COLO668 (cell line): Measurements from ENCODE around the gene GTF2H2C.
"Not testable (repeated sequence)": the region's sequence is repeated elsewhere in the genome, so short reads cannot be mapped to it uniquely, and the experiment has no call there.

Experiments
- DNase-seq: peaks from one replicate; lab custom pipeline; 2025; ENCODE audit not compliant: unreplicated experiment; lab: John Stamatoyannopoulos, UW

The GTF2H2C gene

DNA sequence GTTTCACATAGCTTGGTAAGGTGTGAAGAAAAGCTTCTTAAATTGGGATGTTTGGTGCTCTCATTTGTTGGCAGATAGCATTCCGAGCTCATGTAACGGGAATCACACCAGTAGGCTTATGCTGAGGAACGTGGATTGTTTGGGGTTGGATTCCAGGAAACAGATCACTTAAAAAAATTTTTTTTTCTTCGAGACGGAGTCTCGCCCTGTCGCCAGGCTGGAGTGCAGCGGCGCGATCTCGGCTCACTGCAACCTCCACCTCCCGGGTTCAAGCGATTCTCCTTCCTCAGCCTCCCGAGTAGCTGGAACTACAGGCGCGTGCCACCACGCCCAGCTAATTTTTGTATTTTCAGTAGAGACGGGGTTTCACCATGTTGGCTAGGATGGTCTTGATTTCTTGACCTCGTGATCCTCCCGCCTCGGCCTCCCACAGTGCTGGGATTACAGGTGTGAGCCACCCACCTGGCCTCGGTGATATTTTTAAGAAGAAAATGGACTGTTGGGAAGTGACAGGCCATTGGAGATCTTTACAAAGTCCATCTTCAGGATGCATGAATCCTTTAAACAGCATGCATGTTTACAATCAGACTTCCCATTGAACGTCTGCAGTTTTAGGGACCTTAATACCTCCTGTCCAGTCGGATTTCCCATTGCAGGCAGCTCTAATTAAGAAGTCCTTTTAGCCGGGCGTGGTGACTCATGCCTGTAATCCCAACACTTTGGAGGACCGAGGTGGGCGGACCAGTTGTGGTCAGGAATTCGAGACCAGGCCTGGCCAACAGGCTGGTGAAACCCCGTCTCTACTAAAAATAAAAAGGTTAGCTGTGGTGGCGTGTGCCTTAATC lies 818 bp downstream of the GTF2H2C start:
- DNase-seq: not testable (repeated sequence)

DNA sequence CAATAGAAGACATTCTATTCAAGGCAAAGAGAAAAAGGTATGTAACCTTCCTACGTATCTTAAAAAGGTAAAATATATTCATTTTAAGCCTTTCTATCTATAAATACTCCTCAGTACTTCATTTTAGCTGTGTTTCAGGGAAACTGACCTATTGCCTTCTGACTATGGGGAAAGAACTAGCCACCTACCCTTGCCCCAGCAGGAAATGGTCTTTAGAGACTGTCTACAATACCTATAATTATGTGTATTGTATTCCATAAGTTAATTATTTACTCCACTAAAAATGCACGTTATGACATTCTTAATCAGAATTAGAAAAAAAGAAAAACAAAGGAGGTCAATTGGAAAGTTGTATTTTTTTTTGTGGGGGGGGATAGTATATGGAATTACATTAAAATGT lies 6.2 kb downstream of the GTF2H2C start:
- DNase-seq: not testable (repeated sequence)

DNA sequence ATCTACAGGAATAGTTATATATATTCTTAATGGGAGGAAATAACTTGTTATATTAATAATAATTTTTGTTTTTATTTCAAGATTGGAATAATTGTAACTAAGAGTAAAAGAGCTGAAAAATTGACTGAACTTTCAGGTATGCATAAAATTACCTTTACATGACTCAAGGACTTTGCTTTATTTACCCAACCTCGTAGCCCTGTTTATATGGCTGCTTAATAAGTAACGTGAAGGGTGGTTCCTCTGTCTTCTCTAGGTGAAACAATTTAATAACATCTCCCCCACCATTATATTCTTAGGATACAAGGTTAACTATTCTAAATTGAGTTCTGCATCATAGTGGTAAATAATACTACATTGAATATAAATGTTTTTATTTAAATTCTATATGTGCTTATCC lies 8.1 kb downstream of the GTF2H2C start:
- not testable (repeated sequence) for DNase-seq

DNA sequence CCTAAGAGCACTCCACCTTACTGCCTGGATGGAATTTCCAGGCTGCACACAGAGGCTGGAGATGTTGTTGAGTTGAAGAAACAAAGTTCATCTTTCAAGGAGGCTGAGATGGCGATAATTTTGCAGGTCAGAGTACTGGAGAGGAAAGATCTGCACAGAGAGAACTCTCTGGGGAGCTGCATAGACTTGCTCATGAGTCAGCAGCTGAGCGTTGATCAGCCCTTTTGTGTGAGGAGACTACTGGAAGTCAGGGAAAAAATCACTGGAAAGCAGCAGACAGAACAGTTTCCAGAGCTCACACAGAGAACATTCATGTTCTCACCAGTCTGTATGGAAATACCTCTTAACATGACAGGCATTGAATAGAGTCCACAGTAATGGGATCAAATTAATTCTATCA lies 23.4 kb downstream of the GTF2H2C start:
- not testable (repeated sequence) for DNase-seq

DNA sequence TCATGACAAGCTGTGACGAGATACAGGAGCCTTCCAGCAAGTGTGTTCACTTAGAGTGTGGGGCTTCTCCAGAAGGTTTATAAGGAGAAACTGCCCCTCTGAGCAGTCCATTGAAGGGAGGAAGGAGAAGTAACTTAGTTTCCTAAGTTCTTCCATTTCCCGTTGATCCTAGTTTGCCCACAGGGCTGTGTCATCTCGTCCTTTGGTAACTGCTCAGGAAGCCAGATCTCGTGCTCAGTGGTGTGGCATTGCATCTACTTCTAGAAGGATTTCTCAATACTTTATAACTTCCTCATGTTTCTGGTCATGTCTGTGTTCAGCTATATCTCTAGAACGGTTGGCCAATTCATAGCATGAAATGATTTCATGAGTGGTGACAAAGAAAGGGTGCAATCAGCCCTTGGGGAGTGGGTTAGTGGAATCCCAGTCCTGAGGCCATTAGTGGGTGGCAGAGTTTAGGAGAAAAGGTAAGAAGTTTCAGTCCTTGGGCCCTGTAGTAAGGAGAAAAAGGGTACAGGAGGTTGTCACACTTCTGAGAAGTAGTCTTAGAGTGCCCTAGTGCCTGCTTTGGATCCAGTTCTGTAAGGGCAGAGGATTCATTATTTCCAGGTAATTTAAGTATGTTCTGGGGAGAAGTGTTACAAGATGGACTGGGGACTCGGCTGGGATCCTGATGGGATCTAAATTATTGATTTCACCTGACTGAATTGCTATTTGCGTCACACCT lies 36.3 kb downstream of the GTF2H2C start:
- not testable (repeated sequence) for DNase-seq

DNA sequence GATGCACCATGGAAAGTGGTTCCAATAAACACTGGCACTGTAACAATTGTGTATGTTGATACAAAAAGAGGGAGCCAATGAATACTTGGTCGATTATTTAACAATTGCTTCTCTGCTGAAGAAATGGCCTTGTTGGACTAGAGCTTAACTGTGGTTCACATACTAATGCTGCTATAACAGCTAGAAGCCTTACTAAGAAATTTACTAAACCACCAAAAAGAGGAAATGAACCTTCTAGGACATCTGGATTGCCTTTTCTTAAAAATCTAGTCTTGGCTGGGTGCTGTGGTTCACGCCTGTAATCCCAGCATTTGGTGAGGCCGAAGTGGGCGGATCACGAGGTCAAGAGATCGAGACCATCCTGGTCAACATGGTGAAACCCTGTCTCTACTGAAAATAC lies 42.0 kb downstream of the GTF2H2C start:
- DNase-seq: not testable (repeated sequence)

DNA sequence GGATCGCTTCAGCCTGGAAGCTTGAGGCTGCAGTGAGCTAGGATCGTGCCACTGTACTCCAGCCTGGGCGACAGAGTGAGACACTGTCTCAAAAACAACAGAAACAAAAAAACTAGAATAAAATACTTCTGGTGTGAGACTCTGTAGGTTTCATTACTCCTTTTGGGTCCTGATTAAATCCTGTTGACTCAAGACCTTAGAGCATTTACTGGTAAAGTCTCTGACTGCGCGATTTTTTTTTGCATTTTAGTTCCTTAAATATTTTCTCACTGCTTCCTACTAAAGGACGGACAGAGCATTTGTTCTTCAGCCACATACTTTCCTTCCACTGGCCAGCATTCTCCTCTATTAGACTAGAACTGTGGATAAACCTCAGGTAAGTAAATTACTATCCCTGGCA lies 46.8 kb downstream of the GTF2H2C start:
- DNase-seq: not testable (repeated sequence)

DNA sequence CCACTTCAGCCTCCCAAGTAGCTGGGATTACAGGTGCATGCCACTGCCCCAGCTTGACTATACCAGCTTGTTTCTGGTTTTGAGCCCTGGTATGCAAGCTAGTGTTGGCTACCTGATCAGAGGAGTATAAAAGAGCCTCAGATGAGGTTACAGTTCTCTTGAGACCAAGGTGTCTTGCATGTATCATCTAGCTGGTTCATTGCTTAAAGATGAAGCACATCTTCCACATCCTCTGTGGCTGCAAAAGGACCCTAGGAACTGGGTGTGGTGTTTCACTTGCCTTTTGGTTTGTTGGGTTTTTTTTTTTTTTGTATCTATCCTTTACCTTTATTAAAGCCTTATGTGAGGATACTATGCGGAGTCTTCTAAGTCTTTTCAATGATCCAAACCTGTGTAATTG lies 47.8 kb downstream of the GTF2H2C start:
- not testable (repeated sequence) for DNase-seq

DNA sequence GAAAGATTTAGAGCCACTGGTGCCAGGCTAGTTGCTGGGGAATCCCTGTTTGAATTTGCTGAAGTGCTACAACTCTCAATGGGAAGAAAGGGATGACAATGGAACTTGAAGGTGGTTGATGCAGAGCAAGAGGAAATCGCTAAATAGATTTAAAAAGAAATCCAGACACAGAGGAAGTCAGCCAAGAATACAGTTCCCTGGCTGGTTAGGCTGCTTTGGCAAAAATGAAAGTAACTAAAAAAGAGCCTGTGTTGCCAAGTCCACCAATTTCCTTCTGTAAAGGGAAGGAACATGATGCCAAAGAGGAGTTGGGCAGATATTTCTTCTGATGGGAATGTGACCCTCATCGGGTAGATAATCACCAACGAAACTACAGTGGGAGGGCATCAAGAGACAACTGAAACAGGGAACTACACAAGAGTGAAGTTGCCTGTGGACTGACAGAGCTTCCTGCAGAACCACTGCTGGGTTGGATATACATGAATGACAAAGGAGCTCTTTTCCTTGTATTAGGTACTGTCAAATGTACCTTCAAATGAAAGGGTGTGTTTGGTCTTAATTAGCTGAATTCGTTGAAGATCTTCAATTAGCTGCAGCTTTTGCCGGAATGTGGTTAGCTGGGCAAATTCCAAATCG lies 49.0 kb downstream of the GTF2H2C start:
- not testable (repeated sequence) for DNase-seq

DNA sequence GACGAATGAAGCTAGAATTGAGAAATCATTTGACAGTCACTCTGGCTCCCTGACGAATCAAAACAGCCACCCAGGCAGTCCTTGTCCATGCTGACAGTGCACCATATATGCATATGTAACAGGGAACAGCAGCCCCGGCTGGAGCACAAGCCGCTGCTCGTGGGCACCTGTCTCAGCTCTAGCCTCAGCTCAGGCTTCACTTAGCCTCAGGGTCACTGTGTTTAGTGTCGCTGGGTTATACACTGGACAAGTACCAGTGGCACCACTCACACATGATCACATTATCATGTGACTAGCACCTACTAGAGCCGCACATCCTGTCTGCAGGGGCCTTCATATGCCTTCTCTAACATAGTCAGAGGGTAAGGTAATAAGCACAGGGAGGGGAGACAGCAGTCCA lies 54.9 kb downstream of the GTF2H2C start:
- DNase-seq: not testable (repeated sequence)

DNA sequence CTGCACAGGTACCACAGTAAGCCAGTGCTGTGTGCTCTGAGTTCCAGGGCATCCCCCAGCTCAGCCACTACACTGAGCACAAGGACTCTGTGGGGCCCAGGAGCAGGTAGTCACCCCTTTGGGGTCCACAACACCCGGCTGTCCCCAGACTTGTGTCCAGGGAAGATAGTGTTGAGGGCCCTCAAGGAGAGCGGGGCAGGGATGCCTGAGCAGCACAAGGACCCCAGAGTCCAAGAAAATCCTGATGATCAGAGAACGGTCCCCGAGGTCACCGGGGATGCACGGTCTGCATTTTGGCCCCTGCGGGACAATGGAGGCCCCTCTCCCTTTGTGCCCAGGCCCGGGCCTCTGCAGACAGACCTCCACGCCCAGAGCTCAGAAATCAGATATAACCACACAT lies 71.9 kb downstream of the GTF2H2C start:
- not testable (repeated sequence) for DNase-seq
